T follicular helper cell (primary cell): ENCODE measurements around the gene ZNF236.
"Not testable (repeated sequence)": the region's sequence is repeated elsewhere in the genome, so short reads cannot be mapped to it uniquely, and the experiment has no call there.

Experiments used
- DNase-seq: peaks from one replicate; pipeline ENCODE4 v3.0.0-alpha.2; 2020; ENCODE audit warnings: low read depth
- total RNA-seq, 2 experiments: gene quantifications; one replicate each; lab custom pipeline; 2026; lab: John Stamatoyannopoulos, UW

ZNF236 gene
- total RNA-seq, result 38.4 to 63.6 reads per million in 2 experiments

DNA sequence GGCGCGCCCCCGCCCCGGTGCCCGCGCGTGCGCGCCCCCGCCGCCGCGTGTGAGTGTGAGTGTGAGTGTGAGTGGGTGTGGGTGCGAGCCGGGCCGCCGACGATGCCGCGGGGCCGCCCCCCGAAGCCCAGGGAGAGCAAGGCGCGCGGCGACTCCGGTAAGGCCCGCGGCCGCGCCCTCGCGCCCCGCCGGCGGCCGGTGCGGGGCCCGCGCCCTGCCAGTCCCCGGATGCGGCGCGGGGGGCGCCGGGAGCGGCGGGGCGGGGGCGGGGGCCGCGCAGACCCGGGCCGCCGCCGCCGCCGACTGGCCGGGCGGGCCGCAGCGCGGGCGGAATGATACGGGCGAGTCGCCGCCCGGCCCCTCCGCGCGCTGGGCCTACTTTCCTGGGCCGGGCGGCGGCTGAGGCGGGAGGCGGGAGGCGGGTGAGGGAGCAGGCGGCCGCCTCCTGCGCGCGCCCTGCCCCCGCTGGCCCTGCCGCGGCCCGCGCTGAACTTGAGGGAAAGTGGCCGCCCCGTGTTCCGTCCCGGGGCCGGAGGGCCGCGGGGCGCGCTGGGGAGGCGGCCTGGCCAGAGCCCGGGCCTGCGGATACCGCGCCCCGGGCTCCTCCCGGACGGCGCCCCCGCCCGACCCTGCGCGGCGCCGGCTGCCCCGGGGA is at the start of gene ZNF236:
ZNF236 (plus strand) TSS at position 52 of the 655 bp plus-strand sequence; CDS start at position 103, 51 bp downstream.
- DNase-seq, result peak; percentile 44

DNA sequence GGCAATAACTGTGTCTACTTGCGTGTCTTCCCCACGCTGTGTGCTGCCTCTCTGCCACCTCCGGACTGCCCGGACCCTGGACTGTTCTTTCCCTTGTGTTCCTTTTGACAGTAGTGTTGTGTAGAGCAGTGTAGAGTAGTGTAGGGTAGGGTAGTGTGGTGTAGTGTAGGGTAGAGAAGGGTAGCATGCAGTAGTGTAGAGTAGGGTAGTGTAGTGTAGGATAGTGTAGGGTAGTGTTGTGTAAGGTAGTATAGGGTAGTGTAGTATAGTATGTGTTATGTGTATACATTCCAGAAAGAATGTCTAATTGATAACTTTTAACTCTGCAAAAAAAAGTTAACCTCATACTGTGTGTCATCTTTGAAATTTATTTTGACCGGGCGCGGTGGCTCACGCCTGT is 49.7 kb upstream of the ZNF236 start:
- DNase-seq, result no peak

DNA sequence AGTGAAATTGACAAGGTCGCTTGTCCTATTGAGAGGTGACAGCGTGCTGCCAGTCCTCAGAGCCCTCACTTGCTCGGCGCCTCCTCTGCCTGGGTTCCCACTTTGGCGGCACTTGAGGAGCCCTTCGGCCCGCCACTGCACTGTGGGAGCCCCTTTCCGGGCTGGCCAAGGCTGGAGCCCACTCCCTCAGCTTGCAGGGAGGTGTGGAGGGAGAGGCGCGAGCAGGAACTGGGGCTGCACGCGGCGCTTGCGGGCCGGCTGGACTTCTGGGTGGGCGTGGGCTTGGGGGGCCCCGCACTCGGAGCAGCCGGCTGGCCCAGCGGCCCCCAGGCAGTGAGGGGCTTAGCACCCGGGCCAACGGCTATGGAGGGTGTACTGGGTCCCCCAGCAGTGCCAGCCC is 45.3 kb upstream of the ZNF236 start:
- DNase-seq, result not testable (repeated sequence)

DNA sequence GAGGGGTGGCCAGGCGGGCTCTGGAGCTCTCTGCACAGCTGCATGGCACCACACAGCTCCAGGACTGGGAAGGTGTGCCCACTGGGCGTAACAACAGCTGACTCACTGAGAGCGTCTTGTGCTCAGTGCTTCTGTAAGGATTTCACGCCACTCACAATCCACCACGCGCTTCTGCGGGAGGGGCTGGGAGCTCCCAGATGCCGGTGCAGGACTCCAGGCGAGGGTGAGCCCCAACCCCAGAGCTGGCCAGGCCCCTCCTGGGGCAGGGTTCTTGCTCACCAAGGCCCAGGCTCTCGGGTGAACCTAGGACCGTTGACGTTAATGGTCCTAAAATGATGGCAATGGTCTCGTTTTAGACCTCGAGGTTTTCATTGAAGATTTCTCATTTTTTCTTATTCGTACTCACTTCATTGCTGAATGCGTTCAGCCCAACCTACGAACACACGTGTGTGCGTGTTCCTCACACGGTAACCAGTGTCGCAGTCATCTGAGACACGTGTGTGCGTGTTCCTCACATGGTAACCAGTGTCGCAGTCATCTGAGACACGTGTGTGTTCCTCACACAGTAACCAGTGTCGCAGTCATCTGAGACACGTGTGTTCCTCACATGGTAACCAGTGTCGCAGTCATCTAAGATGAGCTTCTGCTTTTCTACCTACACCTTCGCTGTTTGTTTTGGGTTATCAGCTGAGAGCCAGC is 38.4 kb upstream of the ZNF236 start:
- no peak for DNase-seq

DNA sequence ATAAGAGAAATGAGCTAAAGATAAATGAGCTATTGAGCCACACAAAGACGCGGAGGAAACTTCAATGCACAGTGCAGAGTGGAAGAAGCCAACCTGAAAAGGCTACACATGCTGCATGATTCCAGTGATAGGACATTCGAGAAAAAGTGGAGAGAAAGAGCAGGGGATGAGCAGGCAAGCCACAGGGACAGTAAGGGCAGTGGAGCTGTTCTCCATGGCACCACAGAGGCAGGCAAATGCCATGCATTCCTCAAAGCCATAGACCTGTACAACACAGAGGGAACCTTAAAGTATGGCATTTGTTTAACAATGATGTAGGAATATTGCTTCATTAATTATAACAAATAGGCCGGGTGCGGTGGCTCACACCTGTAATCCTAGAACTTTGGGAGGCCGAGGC is 36.5 kb upstream of the ZNF236 start:
- DNase-seq, result no peak

DNA sequence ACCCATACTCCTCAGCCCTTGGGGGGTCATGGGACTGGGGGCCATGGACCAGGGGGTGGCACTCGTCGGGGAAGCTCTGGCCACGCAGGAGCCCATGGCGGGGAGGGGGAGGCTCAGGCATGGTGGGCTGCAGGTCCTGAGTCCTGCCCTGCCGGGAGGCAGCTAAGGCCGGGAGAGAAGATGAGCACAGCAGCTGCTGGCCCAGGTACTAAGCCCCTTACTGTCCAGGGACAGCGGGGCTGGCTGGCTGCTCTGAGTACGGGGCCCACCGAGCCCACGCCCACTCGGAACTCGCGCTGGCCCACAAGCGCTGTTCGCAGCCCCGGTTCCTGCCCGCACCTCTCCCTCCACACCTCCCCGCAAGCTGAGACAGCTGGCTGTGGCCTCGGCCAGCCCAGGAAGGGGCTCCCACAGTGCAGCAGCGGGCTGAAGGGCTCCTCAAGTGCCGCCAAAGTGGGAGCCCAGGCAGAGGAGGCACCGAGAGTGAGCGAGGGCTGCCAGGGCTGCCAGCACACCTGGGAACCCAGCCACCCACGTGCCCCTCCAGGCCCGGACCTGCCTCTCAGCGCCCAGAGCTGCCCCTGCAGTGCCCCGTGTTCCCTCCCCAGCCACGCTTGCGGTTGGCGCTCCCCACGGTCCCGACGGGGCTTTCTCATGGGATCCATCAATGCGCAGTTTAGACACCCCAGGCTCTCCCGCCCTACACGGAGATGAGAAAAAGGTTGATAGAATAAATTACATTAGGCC is 33.6 kb upstream of the ZNF236 start:
- no peak for DNase-seq

DNA sequence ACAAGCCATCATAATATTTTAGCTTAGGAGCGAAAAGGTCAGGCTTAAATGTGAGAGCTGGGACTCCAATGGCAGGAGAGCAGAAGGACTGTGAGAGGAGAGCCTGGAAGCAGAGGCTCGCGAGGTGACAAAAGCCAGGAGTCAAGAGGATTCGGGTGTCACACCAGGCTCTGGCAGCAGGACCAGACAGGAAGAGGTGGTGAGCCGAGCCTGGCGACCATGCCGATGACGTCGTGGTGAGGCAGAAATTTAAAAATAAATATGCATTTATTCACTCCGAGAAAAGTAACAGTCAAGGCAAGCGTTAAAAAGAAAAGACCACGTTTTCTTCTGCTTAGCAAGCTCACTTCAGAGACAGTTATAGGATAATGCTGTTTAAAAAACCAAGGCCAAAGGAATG is 31.3 kb upstream of the ZNF236 start:
- DNase-seq, result no peak

DNA sequence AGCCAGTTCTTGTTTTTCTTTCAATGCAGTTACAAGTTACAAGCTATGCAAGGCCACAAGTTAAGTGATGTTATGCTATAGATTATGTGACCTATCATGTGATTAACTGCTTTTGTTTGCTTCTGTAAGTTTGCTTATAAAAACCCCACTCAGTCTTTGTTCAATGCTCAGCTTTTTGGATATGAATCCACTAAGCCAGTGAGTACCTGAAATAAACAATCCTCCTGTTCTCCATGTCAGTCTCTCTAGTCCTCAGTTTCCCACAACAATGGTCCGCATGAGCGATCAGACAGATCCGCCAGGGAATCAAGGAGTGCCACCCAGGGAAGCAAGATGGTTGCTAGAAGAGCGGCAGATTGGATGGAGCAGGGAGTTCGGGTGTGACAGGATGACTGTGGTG is 30.7 kb upstream of the ZNF236 start:
- no peak for DNase-seq

DNA sequence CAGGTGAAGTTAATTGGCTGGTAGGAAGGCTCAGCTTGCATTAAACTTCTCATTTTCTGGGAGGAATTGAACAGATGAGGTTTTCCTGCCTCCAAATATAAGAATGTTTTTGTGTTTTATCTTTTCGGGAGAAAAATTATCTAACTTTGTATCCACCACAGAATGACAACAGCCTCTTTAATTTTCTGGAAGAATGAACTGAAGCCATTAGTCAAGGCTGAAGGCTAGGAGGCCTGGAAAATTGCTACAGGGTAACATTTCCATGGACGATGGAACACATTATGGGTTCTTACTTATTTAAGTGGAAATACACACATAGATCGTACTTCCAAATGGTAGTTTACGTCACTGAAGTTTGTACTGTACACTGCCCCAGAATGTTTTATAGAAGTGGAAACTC is 28.0 kb upstream of the ZNF236 start:
- no peak for DNase-seq

DNA sequence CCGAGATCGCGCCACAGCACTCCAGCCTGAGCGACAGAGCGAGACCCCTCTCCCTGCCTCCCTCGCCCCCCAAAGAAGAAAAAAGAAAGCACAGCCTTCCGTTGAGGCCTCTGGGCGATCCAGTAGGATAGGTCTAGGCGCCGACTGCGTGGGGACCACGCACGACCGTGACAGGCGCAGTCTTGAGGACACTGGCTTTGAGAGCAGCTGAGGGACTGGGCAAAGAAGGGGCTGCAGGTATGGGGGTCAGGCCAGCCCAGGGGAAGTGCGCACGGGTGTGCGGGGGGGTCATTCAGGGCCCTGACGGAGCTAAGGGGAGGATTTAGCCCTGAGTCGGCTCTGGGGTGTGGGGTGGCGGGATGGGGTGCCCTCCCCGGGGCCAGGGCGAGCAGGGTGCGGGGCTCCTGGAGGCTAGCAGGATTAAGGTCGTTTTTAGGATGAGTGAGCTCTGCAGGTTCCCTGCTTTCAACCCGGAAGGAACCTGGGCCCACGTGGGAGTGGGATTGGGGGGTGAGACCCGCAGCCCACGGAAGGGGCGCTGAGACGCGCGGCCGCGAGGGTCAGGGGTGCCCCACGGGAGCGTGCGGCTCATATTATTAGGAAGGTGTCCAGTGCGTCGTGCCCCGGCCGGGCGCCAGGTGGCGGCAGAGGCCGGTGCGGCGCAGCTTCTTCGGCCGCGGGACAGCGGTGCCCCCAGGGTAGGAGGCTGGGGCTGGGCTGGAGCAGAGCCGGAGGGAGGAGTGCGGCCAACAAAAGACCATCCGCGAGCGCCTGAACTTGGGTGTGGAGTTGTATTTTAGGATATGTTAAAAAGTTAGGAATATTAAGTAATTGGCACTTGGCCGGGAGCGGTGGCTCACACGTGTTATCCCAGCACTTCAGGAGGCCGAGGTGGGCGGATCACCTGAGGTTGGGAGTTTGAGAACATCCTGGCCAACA is 20.5 kb upstream of the ZNF236 start:
- DNase-seq, result no peak

DNA sequence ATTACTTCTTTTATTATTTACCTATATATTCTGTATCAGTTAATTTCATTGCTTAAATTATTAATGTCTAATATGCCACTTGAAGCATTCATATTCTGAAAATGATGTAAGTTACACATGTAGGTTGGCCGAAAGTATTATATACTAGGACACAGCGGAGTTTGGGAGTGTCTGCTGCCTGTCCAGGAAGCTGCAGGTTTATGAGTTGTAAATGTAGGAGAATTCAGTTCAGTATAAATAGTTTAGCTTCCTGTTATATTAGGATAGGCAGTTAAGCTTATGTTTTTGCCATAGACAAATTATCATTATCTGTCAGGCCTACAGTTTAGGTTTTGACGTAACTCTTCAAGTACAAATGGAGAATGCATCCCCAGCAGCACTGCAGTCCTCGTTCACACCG is 18.9 kb upstream of the ZNF236 start:
- no peak for DNase-seq

DNA sequence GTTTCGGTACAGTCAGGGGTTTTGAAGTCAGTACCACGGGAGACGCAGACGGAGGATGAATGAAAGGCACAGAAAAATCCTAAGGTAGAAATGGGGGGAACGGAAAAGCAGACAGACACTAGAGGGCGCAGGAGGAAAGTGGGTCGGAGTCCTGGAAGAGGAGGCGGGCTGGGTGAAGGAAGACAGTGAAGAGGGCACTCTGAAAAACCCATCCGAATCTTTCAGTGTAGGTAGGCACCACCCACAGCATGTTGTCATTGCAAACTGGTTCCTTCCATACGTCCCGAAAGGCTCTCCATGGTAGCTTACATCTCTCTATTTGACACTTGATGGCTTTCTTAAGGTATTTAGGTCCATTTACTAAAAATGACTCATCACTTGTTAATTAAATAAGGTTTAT is 18.5 kb upstream of the ZNF236 start:
- peak; percentile 51 for DNase-seq

DNA sequence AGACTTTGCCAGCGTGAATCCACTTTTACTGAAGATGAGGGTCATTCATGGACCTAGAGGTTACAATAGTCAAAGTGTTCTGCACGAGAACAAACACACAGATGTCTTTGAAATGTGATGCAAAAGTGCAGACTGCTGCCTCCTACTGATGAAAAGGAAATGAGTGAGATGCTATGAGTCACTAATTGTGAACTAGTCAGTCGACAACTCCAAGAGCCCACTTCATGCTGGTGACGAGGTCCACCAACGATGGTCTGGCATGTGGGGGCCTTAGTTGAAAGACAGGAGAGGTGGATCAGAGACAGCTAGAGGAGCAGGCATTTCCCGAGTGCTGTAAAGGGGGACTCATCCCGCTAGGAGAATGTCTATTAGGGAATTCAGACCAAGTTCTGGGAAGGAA is 17.1 kb upstream of the ZNF236 start:
- no peak for DNase-seq

DNA sequence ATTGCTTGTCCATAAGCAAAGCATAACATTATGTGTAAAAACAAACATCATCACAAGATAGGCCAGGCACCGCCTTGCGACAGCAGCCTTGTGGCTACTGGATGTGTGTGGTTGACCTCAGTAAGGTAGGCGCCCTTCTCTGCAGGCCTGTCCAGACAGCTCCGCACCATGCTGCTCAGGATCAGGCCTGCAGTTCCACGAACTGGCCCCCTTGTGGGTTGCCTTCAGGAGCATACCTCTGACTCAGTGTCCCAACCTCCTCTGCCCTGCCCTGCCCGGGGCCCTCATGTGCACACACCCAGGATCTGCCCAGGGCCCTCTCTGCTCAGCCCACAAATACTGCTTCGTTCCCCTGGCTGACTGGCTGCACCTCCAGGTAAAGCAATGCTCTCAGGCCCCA is 16.1 kb upstream of the ZNF236 start:
- DNase-seq, result no peak

DNA sequence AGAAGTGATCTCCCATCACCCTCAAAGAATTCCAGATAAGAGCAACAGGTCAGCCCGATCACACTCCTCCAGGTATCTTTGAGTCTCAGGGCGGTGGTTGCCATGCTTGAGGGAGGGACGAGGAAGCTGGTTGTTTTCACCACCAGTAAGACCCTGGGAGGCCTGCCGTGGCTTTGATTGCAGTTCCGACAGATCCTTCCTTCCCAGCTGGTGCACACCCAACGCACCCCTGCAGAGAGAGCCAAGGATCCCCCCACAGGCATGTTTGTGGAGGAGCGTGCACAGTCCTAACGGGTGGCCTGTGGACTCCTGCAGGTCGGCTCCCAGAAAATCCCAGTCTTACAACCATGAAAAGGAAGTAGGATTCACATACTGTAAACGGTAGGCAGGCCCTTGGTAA is 13.8 kb upstream of the ZNF236 start:
- no peak for DNase-seq

DNA sequence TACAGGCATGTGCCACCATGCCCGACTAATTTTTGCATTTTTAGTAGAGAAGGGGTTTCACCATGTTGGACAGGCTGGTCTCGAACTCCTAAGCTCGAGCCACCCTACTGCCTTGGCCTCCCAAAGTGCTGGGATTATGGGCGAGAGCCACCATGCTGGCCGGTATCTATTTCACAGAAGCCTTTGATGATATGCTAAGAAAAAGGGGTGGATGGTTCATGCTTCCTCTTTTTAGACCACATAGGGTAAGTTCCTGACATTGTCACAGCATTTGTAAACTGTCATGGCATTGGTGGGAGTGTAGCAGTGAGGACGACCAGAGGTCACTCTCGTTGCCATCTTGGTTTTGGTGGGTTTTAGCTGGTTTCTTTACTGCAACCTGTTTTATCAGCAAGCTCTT is 10.8 kb upstream of the ZNF236 start:
- DNase-seq, result not testable (repeated sequence)

DNA sequence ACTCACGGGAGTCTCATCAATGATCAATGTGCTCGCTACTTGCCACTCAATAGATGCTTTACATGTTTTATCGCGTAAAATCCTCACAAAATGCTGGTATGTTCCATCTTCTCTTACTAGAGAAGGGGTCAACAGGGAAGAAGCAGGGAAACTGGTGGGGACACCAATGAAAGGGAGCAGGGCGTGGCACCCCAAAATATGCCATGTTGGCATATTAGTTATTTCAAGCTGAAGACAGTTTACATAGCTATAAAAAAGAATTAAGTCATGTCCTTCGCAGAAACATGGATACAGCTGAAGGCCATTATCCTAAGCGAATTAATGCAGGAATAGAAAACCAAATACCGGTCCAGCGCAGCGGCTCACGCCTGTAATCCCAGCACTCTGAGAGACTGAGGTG is 8.1 kb upstream of the ZNF236 start:
- DNase-seq, result no peak

DNA sequence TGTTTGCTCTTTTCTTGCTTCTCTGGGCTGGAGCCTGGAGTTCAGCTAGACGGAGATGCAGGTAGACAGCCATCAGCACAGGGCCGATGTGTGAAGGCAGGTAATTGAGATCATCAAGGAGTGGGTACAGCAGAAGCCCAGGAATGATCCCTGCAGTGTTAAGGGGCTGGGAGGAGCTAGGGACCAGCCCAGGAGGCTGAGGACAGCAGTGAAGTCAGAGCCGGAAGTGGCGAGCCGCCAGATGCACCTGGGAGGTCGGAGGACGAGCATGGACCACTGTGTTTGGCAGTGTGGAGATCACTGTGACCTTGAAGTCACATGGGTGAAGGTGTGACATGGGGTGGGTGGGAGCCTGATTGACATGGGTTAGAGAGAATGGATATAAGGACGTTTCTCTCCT is 6.2 kb upstream of the ZNF236 start:
- DNase-seq, result no peak

DNA sequence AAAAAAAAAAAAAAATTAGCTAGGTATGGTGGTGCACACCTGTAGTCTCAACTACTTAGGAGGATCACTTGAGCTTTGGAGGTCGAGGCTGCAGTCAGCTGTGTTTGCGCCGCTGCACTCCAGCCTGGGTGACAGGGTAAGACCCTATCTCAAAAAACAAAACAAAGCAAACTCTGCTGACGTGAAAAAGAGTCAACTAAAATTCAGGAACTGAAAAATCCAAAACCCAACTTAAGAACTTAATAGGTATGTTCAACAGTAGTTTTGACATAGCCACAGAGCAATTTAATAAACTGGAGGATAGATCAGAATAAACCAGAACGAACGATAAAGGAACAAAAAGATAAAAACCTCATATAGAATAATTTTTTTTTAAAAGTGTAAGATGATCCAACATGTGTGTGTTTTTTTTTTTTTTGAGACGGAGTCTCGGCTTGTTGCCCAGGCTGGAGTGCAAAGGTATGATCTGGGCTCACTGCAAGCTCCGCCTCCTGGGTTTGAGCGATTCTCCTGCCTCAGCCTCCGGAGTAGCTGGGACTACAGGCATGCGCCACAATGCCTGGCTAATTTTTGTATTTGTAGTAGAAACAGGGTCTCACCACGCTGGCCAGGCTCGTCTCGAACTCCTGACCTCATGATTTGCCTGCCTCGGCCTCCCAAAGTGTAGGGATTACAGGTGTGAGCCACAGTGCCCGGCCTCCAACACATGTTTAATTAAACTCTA is 4.3 kb upstream of the ZNF236 start:
- no peak for DNase-seq

DNA sequence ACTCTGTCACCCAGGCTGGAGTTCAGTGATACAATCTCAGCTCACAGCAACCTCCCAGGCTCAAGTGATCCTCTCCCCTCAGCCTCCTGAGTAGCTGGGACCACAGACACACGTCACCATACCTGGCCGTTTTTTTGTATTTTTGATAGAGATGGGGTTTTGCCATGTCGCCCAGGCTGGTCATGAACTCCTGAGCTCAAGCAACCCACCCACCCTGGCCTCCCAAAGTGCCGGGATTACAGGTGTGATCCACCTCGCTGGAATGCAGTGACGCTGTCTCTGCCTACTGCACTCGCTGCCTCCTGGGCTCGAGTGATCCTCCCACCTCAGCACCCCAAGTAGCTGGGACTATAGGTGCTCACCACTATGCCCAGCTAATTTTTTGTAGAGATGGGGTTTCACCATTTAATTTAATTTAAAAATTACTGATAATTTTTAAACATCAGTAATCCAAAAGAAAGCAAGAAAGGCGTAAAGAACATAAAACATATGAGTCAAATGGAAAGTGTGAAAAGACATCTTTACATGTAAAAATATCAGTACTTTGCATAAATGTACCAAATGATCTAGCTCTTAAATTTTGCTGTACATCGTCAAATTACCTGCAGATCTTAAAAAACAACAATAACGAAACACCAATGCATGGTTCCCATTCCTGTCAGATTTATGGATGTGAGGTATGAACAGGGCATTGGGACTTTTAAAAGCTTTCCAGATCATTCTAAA is 2.8 kb upstream of the ZNF236 start:
- DNase-seq, result no peak
